ENCODE results near the gene ZNF366. TPM values are rescaled to one million over a fixed set of nuclear protein-coding genes. Genes with fewer than 3 reads are reported as not detected.

ZNF366 gene, protein sequence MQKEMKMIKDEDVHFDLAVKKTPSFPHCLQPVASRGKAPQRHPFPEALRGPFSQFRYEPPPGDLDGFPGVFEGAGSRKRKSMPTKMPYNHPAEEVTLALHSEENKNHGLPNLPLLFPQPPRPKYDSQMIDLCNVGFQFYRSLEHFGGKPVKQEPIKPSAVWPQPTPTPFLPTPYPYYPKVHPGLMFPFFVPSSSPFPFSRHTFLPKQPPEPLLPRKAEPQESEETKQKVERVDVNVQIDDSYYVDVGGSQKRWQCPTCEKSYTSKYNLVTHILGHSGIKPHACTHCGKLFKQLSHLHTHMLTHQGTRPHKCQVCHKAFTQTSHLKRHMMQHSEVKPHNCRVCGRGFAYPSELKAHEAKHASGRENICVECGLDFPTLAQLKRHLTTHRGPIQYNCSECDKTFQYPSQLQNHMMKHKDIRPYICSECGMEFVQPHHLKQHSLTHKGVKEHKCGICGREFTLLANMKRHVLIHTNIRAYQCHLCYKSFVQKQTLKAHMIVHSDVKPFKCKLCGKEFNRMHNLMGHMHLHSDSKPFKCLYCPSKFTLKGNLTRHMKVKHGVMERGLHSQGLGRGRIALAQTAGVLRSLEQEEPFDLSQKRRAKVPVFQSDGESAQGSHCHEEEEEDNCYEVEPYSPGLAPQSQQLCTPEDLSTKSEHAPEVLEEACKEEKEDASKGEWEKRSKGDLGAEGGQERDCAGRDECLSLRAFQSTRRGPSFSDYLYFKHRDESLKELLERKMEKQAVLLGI
- 0.05 TPM in 1 of 2 replicates, not detected in the other for total RNA-seq

DNA sequence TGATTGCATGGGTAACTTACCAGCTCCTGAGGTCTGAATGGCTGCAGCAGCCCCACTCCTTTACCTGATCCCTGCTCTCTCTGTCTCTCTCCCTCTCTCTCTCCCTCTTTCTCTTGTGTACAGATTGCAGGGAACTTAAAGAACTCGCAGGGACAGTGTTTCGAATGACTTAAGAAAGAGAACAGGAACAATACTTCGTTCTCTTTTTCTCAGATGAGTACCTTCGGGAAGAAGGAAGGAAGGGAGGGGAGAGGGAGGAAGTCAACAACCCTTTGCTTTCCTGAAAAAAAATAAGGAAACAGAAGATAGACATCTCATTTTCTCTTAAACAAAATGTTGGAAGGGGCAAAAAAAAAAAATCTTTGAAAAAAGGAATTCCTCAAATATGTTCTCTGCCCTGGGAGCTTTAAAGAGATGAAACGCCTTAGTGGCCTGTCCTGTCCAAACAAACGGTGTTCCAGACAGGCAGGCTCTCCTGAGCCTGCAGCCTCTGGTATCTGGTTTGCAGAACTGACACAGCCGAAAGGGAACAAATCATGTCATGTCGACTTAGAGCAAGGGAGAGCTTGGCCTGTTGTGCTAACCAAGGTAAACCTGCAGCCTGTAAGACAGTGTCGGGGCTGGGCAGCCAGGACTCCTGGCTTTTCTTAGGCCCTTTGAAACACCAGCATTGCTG lies at the start of gene ZNF366:
Gene ZNF366 (minus strand): TSS at position 180 of the 676 bp plus-strand sequence. CDS start 45,914 bp downstream, outside the sequence.
- DNase-seq (ENCODE audit: low read depth), result no peak

DNA sequence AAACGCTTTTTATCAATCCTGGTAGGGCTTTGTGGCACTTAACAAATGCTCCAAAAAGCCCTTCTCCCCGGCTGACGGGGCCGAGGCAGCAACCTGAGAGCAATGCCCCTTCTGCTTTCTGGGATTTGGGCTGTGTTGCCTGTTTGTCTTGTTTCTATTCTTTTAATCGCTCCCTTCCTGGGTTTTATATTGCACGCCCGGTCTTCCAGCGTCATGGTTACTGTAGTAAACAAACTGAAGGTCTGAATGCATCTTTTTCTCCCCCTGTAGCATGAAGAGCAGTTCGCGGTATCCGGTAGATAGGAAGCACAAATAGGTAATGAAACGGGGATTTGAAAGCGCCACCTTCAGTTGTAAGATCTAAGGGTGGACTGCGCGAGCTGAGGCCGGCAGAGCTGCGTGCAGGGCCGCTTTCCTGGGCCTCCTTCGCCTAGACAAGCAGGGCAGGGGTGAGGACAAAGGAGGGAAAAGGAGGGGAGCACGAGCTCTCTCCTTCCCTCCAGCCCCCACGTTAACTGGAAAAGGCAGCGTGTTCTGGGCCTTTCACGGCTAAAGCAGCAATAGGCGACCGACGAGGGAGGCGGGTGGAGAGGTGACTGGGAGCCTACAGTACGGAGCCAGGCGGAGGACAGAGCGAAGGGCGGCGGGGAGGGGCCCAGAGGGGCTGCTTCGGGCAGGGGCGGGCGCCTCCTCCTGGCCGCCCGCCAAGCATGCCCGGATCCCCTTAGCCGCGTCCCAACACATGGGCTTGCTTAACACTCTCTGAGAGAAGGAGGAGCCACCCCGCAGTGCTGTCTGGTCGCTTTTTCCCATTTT lies 49.3 kb upstream of the ZNF366 start:
- peak; percentile 65 for DNase-seq (ENCODE audit: low read depth)

DNA sequence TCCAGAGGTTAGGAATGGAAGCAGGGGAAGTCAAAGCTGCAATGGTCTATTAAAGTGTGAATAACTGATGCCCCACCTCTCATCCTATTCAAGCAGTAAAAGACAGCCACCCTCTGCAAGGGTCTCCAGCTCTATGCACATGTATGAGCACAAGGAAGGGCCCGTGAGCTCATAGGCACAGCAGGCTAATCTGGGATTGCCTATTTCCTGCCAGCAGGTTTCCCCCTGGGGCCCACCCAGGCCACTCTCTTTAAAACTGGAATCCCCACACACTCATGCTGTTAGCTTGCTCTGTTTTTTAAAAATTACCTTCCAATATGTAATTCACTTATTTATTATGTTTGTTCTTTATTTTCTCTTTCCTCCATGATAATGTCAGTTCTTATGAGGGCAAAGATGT lies 48.7 kb upstream of the ZNF366 start:
- no peak for DNase-seq (ENCODE audit: low read depth)

DNA sequence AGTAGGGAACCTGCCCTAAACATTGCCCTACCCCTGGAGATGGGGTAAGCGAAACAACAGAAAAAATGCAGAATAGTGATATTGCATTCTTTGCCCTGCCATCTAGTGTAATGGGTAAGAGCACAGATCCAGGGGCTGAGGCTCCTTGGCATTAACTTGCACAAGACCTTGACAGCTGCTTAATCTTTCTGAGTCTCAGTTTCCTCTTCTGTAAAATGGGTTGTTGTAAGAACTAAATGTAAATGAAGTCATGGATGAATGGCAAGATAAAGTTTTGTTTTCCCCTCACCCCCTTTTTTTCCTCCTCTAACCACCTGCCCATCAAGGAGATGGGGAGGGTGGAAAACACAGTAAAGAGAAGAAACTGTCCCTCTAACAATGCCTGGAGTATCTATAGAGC lies 47.7 kb upstream of the ZNF366 start:
- no peak for DNase-seq (ENCODE audit: low read depth)

DNA sequence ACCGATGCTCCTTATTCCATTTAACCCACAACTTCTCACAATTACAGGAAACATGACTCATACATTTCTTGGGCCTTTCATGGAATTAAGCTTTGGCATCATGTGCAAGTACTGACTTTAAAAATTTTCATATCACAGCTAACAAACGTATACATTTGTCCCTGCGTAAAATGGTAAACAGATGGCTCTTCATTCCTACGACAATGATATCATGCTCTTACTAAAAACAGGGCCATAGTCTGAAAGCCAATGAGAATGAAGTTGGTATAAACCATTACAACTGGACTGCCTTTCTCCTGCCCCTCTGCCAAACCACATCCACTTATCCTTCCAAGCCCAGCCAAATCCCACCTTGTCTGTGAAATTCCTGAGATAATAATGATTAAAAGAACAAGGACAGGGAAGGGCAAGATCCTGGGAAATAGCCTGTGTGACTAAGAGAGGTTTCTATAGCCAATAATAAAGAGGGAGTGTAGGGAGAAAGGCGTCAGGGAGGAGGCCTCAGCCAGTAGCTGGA lies 44.9 kb upstream of the ZNF366 start:
- DNase-seq (ENCODE audit: low read depth), result peak; percentile 86

DNA sequence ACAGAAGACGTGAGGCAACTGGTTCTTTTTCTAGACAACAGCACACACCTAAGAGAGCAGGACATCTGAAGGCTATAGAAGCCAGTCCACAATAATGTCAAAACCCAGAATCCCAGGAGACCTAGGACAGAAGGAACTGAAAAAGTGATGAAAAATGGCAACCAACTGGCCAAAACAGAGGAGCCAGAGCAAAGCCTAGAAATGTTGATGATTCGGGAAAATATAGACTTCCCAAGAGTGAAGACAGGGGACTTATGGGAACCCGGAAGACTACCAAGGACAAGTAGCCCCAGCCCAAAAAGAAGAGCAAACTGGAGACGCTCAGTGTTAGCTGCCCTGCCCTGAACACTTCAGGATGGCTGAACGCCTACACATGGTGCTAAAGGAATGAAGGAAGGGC lies 43.4 kb upstream of the ZNF366 start:
- DNase-seq (ENCODE audit: low read depth), result no peak

DNA sequence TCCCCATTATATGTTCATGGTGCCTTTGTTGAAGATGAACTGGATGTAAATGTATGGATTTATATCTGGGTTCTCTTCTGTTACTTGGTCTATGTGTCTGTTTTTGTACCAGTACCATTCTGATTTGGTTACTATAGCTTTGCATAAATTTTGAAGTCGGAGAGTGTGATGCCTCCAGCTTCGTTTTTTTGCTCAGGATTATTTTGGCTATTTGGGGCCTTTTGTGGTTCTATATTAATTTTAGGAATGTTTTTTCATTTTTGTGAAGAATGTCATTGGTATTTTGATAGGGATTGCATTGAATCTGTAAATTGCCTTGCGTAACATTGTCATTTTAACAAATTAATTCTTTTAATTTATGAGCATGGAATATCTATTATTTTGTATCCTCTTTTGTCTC lies 36.6 kb upstream of the ZNF366 start:
- no peak for DNase-seq (ENCODE audit: low read depth)

DNA sequence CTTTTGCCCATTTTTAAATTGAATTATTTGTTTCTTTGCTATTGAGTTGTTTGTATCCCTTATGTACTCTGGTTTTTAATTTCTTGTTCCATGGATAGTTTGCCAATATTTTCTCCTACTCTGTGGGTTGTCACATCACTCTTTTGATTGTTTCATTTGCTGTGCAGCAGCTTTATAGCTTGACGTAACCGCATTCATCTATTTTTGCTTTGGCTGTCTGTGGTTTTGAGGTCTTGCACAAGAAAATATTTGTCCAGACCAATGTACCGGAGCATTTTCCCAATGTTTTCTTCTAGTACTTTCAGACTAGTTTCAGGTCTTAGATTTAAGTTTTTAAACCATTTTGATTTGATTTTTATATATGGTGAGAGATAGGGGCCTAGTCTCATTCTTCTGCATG lies 36.2 kb upstream of the ZNF366 start:
- DNase-seq (ENCODE audit: low read depth), result peak; percentile 82

DNA sequence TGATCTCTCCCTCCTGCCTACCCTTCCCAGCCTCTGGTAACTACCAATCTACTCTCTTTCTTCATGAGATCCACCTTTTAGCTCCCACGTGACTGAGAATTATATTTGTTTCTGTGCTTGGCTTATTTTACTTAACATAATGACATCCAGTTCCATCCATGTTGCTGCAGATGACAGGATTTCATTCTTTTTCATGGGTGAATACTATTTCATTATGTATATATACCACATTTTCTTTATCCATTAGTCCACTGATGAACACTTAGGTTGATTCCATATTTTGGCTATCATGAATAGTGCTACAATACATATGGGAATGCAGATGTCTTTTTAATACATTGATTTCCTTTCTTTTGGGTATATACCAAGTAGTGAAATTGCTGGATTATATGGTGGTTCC lies 35.5 kb upstream of the ZNF366 start:
- no peak for DNase-seq (ENCODE audit: low read depth)

DNA sequence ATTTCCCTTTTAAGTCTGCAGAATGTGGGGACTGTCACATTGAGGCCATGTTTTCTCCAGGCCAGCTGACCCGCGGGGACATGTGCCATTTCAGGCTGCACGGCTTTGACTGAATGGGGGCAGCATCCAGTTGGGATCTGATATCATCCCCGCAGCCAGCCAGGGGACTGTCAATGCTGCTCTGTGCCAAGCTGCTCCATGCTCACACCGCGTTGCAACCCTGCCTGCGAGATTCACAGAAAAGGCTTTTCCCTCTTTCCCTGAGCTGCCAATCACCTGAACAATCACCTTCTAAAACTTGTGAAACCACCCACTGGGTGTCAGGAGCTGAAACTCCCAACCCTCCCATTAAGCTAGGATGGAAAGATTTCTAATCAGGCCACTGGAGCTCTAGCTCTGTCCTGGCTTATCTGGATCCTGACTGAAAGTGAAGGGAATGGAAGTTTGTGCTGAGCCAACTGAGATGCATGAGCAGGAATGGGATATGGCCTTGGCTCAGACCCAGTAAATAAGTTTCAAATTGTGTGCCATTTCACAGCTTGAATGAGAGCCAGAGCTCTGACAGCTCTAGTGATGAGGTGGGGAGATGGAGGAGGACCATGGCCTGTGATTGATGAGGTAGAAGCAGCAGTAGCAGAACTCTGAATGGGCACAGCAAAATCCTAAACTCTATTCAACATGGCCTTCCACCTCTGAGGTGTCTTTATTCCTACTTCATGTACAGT lies 34.5 kb upstream of the ZNF366 start:
- no peak for DNase-seq (ENCODE audit: low read depth)

DNA sequence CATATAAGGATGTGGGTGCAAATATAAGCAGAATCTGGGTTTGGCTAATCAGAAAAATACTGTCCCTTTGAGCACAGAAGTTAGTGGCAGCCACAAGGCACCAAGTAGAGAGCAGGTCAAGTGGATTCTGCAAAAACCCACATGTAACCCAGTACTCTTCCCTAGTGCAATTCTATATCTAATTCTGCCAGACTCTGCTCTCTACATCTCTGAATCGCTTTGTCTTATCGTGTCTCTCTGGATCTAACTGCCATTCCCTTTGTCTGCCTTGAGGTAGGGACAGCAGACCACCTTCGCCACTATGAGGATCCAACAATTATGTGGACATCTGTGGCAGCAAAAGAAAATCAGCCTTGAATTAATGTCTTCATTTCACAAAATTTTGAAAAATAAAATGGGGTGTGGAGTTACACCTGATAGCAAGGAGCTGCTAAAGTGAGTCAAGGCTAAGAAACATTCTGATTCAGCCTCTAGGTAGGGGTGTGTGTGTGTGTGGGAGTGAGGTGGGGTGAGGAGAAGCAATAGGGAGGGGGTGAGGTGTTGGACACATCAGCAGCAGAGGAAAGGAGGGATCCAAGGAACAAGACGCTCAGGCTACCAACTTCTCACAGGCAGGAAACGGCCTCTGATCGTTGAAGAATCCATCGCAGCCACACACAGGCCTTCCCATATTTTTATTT lies 33.7 kb upstream of the ZNF366 start:
- DNase-seq (ENCODE audit: low read depth), result no peak

DNA sequence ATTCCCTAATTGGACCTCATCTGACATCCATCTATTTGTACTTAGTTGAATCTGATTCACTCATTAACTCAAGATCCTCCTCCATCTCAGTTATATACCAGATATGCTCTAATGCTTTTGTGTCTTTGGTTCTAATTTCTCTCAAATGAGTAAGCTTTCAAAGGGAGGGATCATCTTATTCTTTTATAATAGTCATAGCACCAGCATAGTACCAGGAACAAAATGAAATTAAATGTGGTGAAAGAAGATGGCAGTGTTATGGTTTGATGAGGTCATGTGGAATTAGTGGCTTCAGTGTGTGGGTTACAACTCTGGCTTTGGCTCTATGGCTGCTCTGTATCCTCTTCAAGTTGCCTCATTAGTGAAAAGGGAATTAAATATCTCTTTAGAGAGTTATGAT lies 32.5 kb upstream of the ZNF366 start:
- peak; percentile 38 for DNase-seq (ENCODE audit: low read depth)

DNA sequence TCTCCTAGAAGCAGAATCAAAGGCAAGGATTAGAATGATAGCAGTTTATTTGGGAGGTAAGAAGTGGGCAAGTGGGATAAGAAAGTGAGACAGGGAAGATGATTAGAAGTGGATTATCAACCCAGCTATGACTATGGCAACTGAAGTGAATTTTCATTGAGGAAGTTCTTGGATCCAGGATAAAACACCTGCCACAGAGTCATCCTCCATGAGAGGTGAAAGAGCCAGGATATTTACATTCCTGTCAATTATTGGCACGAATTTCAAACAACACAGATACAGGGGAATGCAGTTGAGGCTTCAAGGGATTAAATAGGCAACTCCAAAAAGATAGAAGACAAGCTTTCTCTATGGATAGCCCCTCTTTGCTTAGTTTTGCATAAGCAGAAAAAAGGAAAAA lies 31.8 kb upstream of the ZNF366 start:
- DNase-seq (ENCODE audit: low read depth), result no peak

DNA sequence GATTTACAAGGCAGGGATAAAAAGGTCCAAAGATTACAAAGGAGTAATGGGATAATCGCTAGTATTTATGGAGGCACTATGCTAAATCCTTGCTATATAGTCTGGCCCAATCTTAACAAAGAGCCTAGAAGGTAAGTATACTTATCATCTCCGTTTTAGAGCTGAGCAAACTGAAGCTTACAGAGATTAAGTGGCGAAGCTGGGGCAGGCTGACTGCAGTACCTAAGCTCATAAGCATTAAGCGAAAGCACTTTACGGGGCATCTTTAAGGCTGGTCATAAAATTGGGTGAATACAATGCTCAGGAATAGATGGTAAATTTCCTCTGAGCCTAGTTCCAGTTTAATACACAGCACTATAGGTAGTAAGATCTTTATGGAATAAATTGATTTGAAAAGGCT lies 30.0 kb upstream of the ZNF366 start:
- DNase-seq (ENCODE audit: low read depth), result no peak

DNA sequence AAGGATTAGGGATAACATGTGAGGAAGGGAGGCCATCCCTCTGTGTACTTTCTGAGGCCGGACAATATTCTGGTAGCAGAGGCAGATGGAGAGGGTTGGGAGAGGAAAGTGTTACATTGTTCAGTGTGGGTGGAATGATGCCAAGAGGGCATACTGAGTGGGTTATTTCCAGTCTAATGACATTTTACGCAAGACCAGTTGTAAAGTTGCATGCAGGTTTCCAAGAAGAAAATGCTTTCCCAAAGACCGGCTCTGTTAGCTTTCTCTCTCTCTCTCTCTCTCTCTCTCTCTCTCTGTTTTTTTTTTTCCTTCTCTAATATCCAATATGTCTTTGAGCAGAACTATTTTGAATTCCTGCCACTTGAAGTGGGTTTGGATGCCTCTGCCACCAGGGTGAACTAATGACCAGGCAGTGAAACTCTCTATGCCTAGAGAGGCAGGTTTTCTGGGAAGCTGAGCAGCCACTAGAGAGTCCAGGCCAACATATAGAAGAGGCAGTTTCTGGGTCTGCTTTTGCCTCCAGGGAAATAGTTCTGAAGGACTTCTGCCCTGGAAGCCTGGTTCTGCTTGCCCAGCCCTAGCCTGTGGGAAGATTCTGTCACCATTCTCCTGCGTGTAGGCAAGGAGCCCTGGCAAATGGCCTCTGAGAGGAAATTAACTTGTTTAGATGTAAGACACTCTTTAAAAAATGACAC lies 24.4 kb upstream of the ZNF366 start:
- DNase-seq (ENCODE audit: low read depth), result peak; percentile 91

DNA sequence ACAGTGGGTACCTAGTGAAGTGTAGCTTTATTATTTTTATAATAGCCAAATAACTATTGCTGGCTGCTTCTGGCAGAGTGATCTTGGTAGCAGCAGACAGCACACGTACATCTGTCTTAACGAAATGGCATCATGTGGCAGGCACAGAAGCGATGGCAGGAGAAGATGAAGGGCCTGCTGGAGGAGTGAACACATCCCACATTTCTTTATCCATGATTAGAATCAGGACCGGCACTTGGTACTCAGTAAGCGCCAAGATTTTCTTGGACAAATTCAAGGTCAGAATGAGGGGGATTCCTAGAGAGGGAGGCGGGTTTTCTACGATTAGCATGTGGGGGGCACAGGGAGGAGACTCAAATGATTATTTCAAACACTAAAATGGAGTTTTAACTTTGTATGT lies 23.0 kb upstream of the ZNF366 start:
- DNase-seq (ENCODE audit: low read depth), result no peak

DNA sequence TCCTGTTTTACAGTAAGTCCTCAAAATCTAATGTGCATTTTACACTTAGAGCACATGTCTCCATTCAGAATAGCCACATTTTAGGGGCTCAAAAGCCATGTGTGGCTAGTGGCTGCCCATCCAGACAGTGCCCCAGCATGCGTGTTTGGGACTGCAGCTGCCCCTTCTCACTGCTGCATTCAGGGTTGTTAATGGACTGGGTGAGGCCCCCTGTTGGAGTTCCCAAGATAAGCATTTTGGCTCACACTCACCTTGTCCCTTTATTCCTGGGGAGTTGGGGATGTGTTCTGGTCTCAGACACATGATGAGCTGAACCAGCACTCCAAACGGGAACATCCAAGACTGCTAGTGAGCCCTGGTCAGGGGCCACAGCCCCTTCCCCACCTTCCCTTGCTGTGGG lies 22.2 kb upstream of the ZNF366 start:
- DNase-seq (ENCODE audit: low read depth), result no peak

DNA sequence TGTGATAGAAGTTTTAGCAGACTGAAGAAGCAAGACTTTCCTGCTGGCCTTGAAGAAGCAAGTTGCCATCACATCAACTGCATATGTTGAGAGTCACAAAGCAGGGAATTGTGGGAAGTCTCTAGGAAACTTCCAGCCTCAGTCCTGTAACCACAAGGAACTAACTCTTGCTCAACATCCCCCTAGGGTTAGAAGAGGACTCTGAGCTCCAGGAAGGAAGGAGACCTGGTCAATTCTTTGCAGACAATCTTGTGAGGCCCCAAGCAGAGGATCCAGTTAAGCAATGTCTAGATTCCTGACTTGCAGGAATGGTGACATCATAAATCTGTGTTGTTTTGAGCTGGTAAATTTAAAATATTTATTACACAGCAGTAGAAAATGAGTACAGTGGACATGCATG lies 18.6 kb upstream of the ZNF366 start:
- peak; percentile 93 for DNase-seq (ENCODE audit: low read depth)

DNA sequence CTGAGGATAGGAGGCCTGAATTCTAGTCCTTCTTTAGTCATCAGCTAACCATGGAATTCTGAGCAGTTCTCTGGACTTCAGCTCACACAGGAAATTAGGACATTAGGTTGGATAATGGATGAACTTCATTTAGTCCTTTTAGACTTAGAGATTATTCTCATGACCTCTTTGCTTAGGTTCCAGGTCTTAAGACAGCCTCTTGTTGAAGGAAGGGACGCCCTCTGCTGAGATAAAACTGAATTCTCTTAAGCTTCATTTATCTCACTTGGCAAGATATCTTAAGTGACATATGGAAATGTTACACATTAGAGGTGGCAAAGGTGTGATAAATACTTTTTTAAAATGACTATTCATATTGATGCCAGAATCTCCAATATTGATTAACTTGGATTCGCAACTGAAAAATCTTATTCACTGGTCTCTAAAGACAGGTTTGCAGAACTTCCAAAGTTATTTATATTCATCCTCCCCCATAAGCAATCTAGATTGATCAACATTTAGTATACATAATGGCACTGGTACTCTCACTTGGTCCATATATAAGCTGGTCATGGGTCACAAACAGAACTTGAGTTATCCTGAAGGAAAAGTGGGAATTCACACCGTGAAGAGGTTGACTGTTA lies 16.9 kb upstream of the ZNF366 start:
- DNase-seq (ENCODE audit: low read depth), result peak; percentile 87
